Neural progenitor cell (in vitro differentiated cells): ENCODE results near the gene FAM216B. TPM values are rescaled to one million over a fixed set of nuclear protein-coding genes. Genes with fewer than 3 reads are reported as not detected.

Experiments used
- DNase-seq: peaks from one replicate; pipeline ENCODE4 v3.0.0-alpha.2; 2016; ENCODE audit warnings: low spot score
- H2AFZ ChIP-seq: fragments of 200-600 bp; sonication (generic); replicated peaks from 2 replicates; pipeline ENCODE4 v1.6.1; 2016; ENCODE audit warnings: antibody characterized with exemption
- H3F3A ChIP-seq: fragments of 200-600 bp; sonication (generic); 2 replicates; pipeline ENCODE4 v1.6.1; 2016; ENCODE audit warnings: antibody characterized with exemption, low read depth
- H3K27ac ChIP-seq: fragments of 200-600 bp; sonication (generic); 2 replicates; pipeline ENCODE4 v1.5.1; 2016; ENCODE audit warnings: mild to moderate bottlenecking
- H3K27me3 ChIP-seq: fragments of 200-600 bp; sonication (generic); 2 replicates; pipeline ENCODE4 v1.6.1; 2016; ENCODE audit warnings: mild to moderate bottlenecking, moderate library complexity
- H3K36me3 ChIP-seq: fragments of 200-600 bp; sonication (generic); 2 replicates; pipeline ENCODE4 v1.5.1; 2016
- H3K4me1 ChIP-seq: fragments of 200-600 bp; sonication (generic); 2 replicates; pipeline ENCODE4 v1.6.1; 2016; ENCODE audit warnings: mixed run types
- H3K4me2 ChIP-seq: fragments of 200-600 bp; sonication (generic); 2 replicates; pipeline ENCODE4 v1.6.1; 2016
- H3K4me3 ChIP-seq: fragments of 200-600 bp; sonication (generic); 2 replicates; pipeline ENCODE4 v1.5.1; 2016
- H3K79me2 ChIP-seq: fragments of 200-600 bp; sonication (generic); 2 replicates; pipeline ENCODE4 v1.6.1; 2016; ENCODE audit warnings: low read depth
- H3K9ac ChIP-seq: fragments of 200-600 bp; sonication (generic); 2 replicates; pipeline ENCODE4 v1.6.1; 2016
- H3K9me3 ChIP-seq: fragments of 200-600 bp; sonication (generic); 2 replicates; pipeline ENCODE4 v1.5.1; 2016; ENCODE audit warnings: low read depth
- H4K20me1 ChIP-seq: fragments of 200-600 bp; sonication (generic); 2 replicates; pipeline ENCODE4 v1.6.1; 2016; ENCODE audit warnings: low read depth
- H3K27ac Mint-ChIP-seq: 3 replicates; pipeline ENCODE4 v1.8.0; 2021; ENCODE audit warnings: mixed read lengths
- H3K27me3 Mint-ChIP-seq: 2 replicates; pipeline ENCODE4 v1.8.0; 2022; ENCODE audit warnings: low read depth, mild to moderate bottlenecking, inconsistent platforms, moderate library complexity, mixed read lengths; ENCODE audit not compliant: insufficient read depth
- H3K36me3 Mint-ChIP-seq: 3 replicates; pipeline ENCODE4 v1.8.0; 2021; ENCODE audit warnings: mixed read lengths
- H3K4me1 Mint-ChIP-seq: 3 replicates; pipeline ENCODE4 v1.8.0; 2021; ENCODE audit warnings: mixed read lengths
- H3K4me3 Mint-ChIP-seq: 3 replicates; pipeline ENCODE4 v1.8.0; 2021; ENCODE audit warnings: mild to moderate bottlenecking, moderate library complexity, mixed read lengths
- H3K9me3 Mint-ChIP-seq: 3 replicates; pipeline ENCODE4 v1.8.0; 2020; ENCODE audit warnings: mixed read lengths
- CTCF ChIP-seq: fragments of 200-600 bp; sonication (generic); IDR thresholded peaks from 2 replicates; pipeline ENCODE4 v1.5.1; 2017; ENCODE audit warnings: antibody characterized with exemption, mild to moderate bottlenecking
- EZH2 ChIP-seq: fragments of 200-600 bp; sonication (generic); IDR thresholded peaks from 2 replicates; pipeline ENCODE4 v1.6.1; 2017; ENCODE audit warnings: antibody characterized with exemption, mild to moderate bottlenecking, moderate library complexity
- EZH2phosphoT487 ChIP-seq: fragments of 200-600 bp; sonication (generic); IDR thresholded peaks from 2 replicates; pipeline ENCODE4 v1.6.1; 2017; ENCODE audit warnings: antibody characterized with exemption
- total RNA-seq: library from RNA; depleted of rRNA; stranded (reverse); fragments of >200 nt; gene quantifications from 2 replicates; pipeline ENCODE4 v1.2.3, GENCODE V29; 2015; ENCODE audit warnings: low replicate concordance

The FAM216B gene
- total RNA-seq, 1 donor from 2014 or later = not detected

GRCh38 chr13:42794577-42795275 is 13.3 kb downstream of the FAM216B start:
- Mint-ChIP-seq H3K27ac (no peak overlapping the region), H3K36me3 (no peaks in the 10 kb centered on the region), H3K4me1 (no peaks in the 10 kb centered on the region), H3K9me3 (no peaks in the 10 kb centered on the region), H3K27me3 (no peaks in the 10 kb centered on the region), H3K4me3 (no peak overlapping the region)
- Histone ChIP-seq H4K20me1 (no peaks in the 10 kb centered on the region), H3K9me3 (no peaks in the 10 kb centered on the region), H3K4me2 (no peak overlapping the region), H3F3A (no peaks in the 10 kb centered on the region), H3K9ac (no peak overlapping the region), H3K36me3 (no peaks in the 10 kb centered on the region), H3K4me3 (no peak overlapping the region), H3K27ac (no peak overlapping the region), H2AFZ (no peak overlapping the region), H3K79me2 (no peaks in the 10 kb centered on the region), H3K4me1 (peaks cover 12% of the 10 kb centered on the region), H3K27me3 (no peaks in the 10 kb centered on the region)
- DNase-seq = no peak
- TF ChIP-seq CTCF (no peak), EZH2phosphoT487 (no peak), EZH2 (no peak)

GRCh38 chr13:42795666-42796065 is 14.3 kb downstream of the FAM216B start:
- H4K20me1 ChIP-seq = no peaks in the 10 kb centered on the region
- H3K27me3 Mint-ChIP-seq = no peaks in the 10 kb centered on the region
- no peak for TF ChIP-seq CTCF
- no peak for TF ChIP-seq EZH2
- TF ChIP-seq EZH2phosphoT487 = no peak

GRCh38 chr13:42796747-42797356 is 15.5 kb downstream of the FAM216B start:
- no peak overlapping the region for H3K27ac ChIP-seq
- no peak overlapping the region for H3K4me3 ChIP-seq
- no peaks in the 10 kb centered on the region for H3K36me3 ChIP-seq
- Mint-ChIP-seq H3K36me3 (no peaks in the 10 kb centered on the region), H3K4me3 (no peak overlapping the region), H3K27ac (no peak overlapping the region), H3K9me3 (no peaks in the 10 kb centered on the region), H3K27me3 (no peaks in the 10 kb centered on the region), H3K4me1 (no peaks in the 10 kb centered on the region)
- TF ChIP-seq EZH2phosphoT487 = no peak
- TF ChIP-seq EZH2 = no peak
- TF ChIP-seq CTCF = no peak
- H4K20me1 ChIP-seq = no peaks in the 10 kb centered on the region
- peak overlapping the region; percentile 85 for H2AFZ ChIP-seq
- H3K79me2 ChIP-seq = no peaks in the 10 kb centered on the region
- H3F3A ChIP-seq = no peaks in the 10 kb centered on the region
- peak; percentile 31 for DNase-seq
- no peaks in the 10 kb centered on the region for H3K27me3 ChIP-seq
- peaks cover 12% of the 10 kb centered on the region for H3K4me1 ChIP-seq
- peak overlapping the region; percentile 51 for H3K4me2 ChIP-seq
- no peak overlapping the region for H3K9ac ChIP-seq
- H3K9me3 ChIP-seq = no peaks in the 10 kb centered on the region

More at GRCh38 chr13:42795666-42796065, 14.3 kb downstream of the FAM216B start:
- no peaks in the 10 kb centered on the region for H3K36me3 ChIP-seq
- no peak overlapping the region for H3K27ac ChIP-seq
- no peak overlapping the region for H2AFZ ChIP-seq
- H3K27ac Mint-ChIP-seq = no peak overlapping the region
- DNase-seq = no peak
- no peaks in the 10 kb centered on the region for H3K9me3 ChIP-seq
- H3K9ac ChIP-seq = no peak overlapping the region
- H3K36me3 Mint-ChIP-seq = no peaks in the 10 kb centered on the region
- H3K4me1 Mint-ChIP-seq = no peaks in the 10 kb centered on the region
- H3K4me1 ChIP-seq = peaks cover 12% of the 10 kb centered on the region
- no peak overlapping the region for H3K4me2 ChIP-seq
- H3K79me2 ChIP-seq = no peaks in the 10 kb centered on the region
- no peaks in the 10 kb centered on the region for H3K27me3 ChIP-seq
- no peak overlapping the region for H3K4me3 ChIP-seq
- H3F3A ChIP-seq = no peaks in the 10 kb centered on the region
- H3K4me3 Mint-ChIP-seq = no peak overlapping the region
- no peaks in the 10 kb centered on the region for H3K9me3 Mint-ChIP-seq
